ENCODE data around the gene CPEB3.
A peak's percentile ranks its signal among the peaks of the same experiment; 100 is the strongest.

Gene CPEB3

GRCh38 chr10:92110039-92110794 is 180.7 kb downstream of the CPEB3 start:
- H3K4me3 ChIP-seq (replicated peaks in 1 of 2; ENCODE audit: low read depth in 2 of 2, low read length in 2 of 2) = no peak overlapping the region
- TF ChIP-seq CTCF (IDR thresholded peaks at IDR 0.05; ENCODE audit: low read depth, low read length) = no peak
- DNase-seq (ENCODE audit: low read depth in 2 of 2) = peak; percentile 40 to 48

- H3K4me3 ChIP-seq (replicated peaks in 1 of 2; ENCODE audit: low read depth in 2 of 2, low read length in 2 of 2) = no peak overlapping the region
- TF ChIP-seq CTCF (IDR thresholded peaks at IDR 0.05; ENCODE audit: low read depth, low read length) = no peak
- DNase-seq (ENCODE audit: low read depth in 2 of 2) = no peak
Measured at GRCh38 chr10:92108747-92109146, 182.1 kb downstream of the CPEB3 start.

GRCh38 chr10:92108120-92108519 is 182.8 kb downstream of the CPEB3 start:
- TF ChIP-seq CTCF (IDR thresholded peaks at IDR 0.05; ENCODE audit: low read depth, low read length) = no peak
- no peak overlapping the region for H3K4me3 ChIP-seq (replicated peaks in 1 of 2; ENCODE audit: low read depth in 2 of 2, low read length in 2 of 2)
- DNase-seq (ENCODE audit: low read depth in 2 of 2) = no peak

DNA sequence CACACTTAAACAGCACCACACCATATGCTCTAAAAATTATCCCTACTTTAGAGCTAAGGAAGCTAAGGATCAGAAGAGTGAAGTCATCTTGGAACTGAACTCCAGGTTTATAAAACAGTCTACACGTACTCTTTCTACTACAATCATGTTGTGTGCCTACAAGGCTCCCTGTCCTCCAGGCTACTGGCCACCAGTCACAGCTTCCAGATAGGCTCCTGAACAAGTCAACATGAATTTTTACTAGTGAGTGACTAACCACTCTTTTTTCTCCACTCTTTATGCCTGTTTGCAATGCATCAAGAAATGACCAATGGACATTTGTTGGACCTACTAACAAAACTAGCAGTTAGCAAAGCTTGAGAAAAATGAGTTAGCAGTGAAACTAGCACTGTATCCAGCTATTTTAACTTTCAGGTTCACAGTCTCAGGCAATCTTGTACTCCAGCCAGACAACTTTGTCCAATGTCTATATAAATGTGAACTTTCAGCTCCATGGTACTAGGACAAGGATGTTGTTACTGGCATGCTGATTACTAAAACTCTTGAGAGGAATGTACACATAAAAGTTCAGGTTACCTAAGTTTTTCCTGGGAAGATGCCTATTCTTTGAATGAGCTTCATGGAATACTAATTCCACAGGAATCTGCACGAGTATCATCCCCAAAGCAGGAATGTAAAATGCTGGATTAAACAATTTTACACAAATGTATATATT is 187.3 kb downstream of the CPEB3 start:
- peak in 1 of 2 donors; percentile 26 for DNase-seq (ENCODE audit: low read depth in 2 of 2)
- TF ChIP-seq CTCF (IDR thresholded peaks at IDR 0.05; ENCODE audit: low read depth, low read length) = no peak
- no peak overlapping the region for H3K4me3 ChIP-seq (replicated peaks in 1 of 2; ENCODE audit: low read depth in 2 of 2, low read length in 2 of 2)

- TF ChIP-seq CTCF (IDR thresholded peaks at IDR 0.05; ENCODE audit: low read depth, low read length) = no peak
Measured at GRCh38 chr10:92102601-92103213, 188.2 kb downstream of the CPEB3 start.

DNA sequence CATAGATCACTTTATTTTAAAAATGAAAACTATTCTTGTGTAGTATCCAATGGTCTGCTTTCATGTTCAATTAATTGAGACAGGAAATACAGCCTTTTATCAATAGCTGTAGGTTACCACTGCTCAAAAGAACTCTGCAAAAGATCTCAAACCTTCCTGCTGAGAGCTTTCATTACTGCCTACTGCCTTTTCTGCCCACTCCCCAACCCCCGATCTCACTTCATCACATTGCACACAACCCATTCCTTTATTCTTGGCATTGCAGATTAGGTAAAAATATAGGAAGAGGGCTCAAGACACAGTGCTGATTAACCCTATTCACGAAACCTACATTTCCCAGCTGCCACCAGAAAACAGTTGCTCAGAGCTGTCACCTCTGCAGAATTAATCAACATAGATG is 195.9 kb downstream of the CPEB3 start:
- DNase-seq (ENCODE audit: low read depth in 2 of 2) = no peak
- no peak for TF ChIP-seq CTCF (IDR thresholded peaks at IDR 0.05; ENCODE audit: low read depth, low read length)
- no peak overlapping the region for H3K4me3 ChIP-seq (replicated peaks in 1 of 2; ENCODE audit: low read depth in 2 of 2, low read length in 2 of 2)

More at GRCh38 chr10:92102601-92103213, 188.2 kb downstream of the CPEB3 start:
- H3K4me3 ChIP-seq (replicated peaks in 1 of 2; ENCODE audit: low read depth in 2 of 2, low read length in 2 of 2) = no peak overlapping the region
- DNase-seq (ENCODE audit: low read depth in 2 of 2) = no peak
